ENCODE measurements around the gene CASP9.
"Not testable (repeated sequence)": the region's sequence is repeated elsewhere in the genome, so short reads cannot be mapped to it uniquely, and the experiment has no call there.

CASP9 gene

GRCh38 chr1:15500184-15501178 is 23.5 kb downstream of the CASP9 start:
- DNase-seq (ENCODE audit: low read depth in 2 of 2), result no peak

GRCh38 chr1:15493869-15494390 is 30.1 kb downstream of the CASP9 start:
- no peak for DNase-seq (ENCODE audit: low read depth in 2 of 2)

GRCh38 chr1:15492596-15492995 is 31.4 kb downstream of the CASP9 start:
- no peak for DNase-seq (ENCODE audit: low read depth in 2 of 2)

- not testable (repeated sequence) for DNase-seq (ENCODE audit: low read depth in 2 of 2)
Observed at GRCh38 chr1:15491010-15491409, 33.0 kb downstream of the CASP9 start.

- no peak for DNase-seq (ENCODE audit: low read depth in 2 of 2)
Observed at GRCh38 chr1:15489052-15489736, 34.8 kb downstream of the CASP9 start.

GRCh38 chr1:15488371-15488770 is 35.6 kb downstream of the CASP9 start:
- DNase-seq (ENCODE audit: low read depth in 2 of 2), result no peak

- DNase-seq (ENCODE audit: low read depth in 2 of 2), result not testable (repeated sequence)
Observed at GRCh38 chr1:15486844-15487610, 37.0 kb downstream of the CASP9 start.

- no peak for DNase-seq (ENCODE audit: low read depth in 2 of 2)
Observed at GRCh38 chr1:15485636-15486035, 38.4 kb downstream of the CASP9 start.

- DNase-seq (ENCODE audit: low read depth in 2 of 2), result not testable (repeated sequence)
Observed at GRCh38 chr1:15484443-15484842, 39.6 kb downstream of the CASP9 start.

- no peak for DNase-seq (ENCODE audit: low read depth in 2 of 2)
Observed at GRCh38 chr1:15483971-15484370, 40.0 kb downstream of the CASP9 start.

- DNase-seq (ENCODE audit: low read depth in 2 of 2), result not testable (repeated sequence)
Observed at GRCh38 chr1:15482983-15483543, 41.0 kb downstream of the CASP9 start.

- DNase-seq (ENCODE audit: low read depth in 2 of 2), result not testable (repeated sequence)
Observed at GRCh38 chr1:15482455-15482854, 41.6 kb downstream of the CASP9 start.

- no peak for DNase-seq (ENCODE audit: low read depth in 2 of 2)
Observed at GRCh38 chr1:15479654-15480347, 44.2 kb downstream of the CASP9 start.

- DNase-seq (ENCODE audit: low read depth in 2 of 2), result no peak
Observed at GRCh38 chr1:15477646-15478212, 46.3 kb downstream of the CASP9 start.

GRCh38 chr1:15476927-15477326 is 47.1 kb downstream of the CASP9 start:
- DNase-seq (ENCODE audit: low read depth in 2 of 2), result no peak

- DNase-seq (ENCODE audit: low read depth in 2 of 2), result no peak
Observed at GRCh38 chr1:15475752-15476314, 48.2 kb downstream of the CASP9 start, which contains the start of gene CELA2B. CELA2B (plus strand) TSS chr1:15476104; CDS start chr1:15476126, 22 bp downstream.

- no peak for DNase-seq (ENCODE audit: low read depth in 2 of 2)
Observed at GRCh38 chr1:15472587-15472986, 51.4 kb downstream of the CASP9 start.

GRCh38 chr1:15471723-15472122 is 52.3 kb downstream of the CASP9 start:
- DNase-seq (ENCODE audit: low read depth in 2 of 2), result not testable (repeated sequence)

GRCh38 chr1:15471067-15471466 is 52.9 kb downstream of the CASP9 start:
- DNase-seq (ENCODE audit: low read depth in 2 of 2), result not testable (repeated sequence)
